Heart left ventricle (tissue), 16 donors: Measurements from ENCODE around the gene PCDH10. TPM values are rescaled to one million over a fixed set of nuclear protein-coding genes. Genes with fewer than 3 reads are reported as not detected.

Experiments used
- ATAC-seq, 4 donors: fragments of 200-7000 bp; cut with Tn5 transposase; one replicate each; pipeline ENCODE4 v1.9.1; 2020 to 2022; ENCODE audit warnings: moderate library complexity in 4 of 4, mild to moderate bottlenecking in 3 of 4, moderate number of reproducible peaks in 1 of 4
- DNase-seq, 5 donors: peaks; one replicate each; pipeline ENCODE4 v3.0.0-alpha.2; 2020
- H3K27ac ChIP-seq, 12 donors: fragments of 200-600 bp; sonication (generic) in 4 of 12; one replicate each; pipeline versions ENCODE4 v1.5.0 to v1.8.0; 2016 to 2022; ENCODE audit warnings: mild to moderate bottlenecking in 2 of 12
- H3K27me3 ChIP-seq, 9 donors: fragments of 200-600 bp; sonication (generic) in 2 of 9; one replicate each; pipeline versions ENCODE4 v1.5.1 to v1.8.0; 2016 to 2022; ENCODE audit warnings: mild to moderate bottlenecking in 3 of 9
- H3K36me3 ChIP-seq, 9 donors: fragments of 200-600 bp; sonication (generic) in 2 of 9; one replicate each; pipeline versions ENCODE4 v1.5.0 to v1.8.0; 2018 to 2022; ENCODE audit warnings: mild to moderate bottlenecking in 2 of 9
- H3K4me1 ChIP-seq, 12 donors: fragments of 200-600 bp; sonication (generic) in 4 of 12; one replicate each; pipeline versions ENCODE4 v1.5.0 to v1.8.0; 2016 to 2022; ENCODE audit warnings: mild to moderate bottlenecking in 3 of 12
- H3K4me3 ChIP-seq, 12 donors: fragments of 200-600 bp; sonication (generic) in 4 of 12; one replicate each; pipeline versions ENCODE4 v1.5.0 to v1.8.0; 2017 to 2022; ENCODE audit warnings: mild to moderate bottlenecking in 9 of 12, moderate library complexity in 4 of 12
- H3K9me3 ChIP-seq, 12 donors: fragments of 200-600 bp; sonication (generic) in 4 of 12; one replicate each; pipeline versions ENCODE4 v1.5.0 to v1.8.0; 2016 to 2022; ENCODE audit warnings: mild to moderate bottlenecking in 1 of 12
- CTCF ChIP-seq, 12 donors: fragments of 200-600 bp; sonication (generic) in 4 of 12; IDR thresholded peaks; one replicate each; pipeline versions ENCODE4 v1.5.0 to v1.8.0; 2018 to 2022; ENCODE audit warnings: antibody characterized with exemption in 12 of 12, mild to moderate bottlenecking in 5 of 12
- POLR2A ChIP-seq, 2 donors: fragments of 450-650 bp; IDR thresholded peaks; one replicate each; pipeline ENCODE4 v1.6.1; 2017; ENCODE audit warnings: antibody characterized with exemption in 2 of 2, mild to moderate bottlenecking in 2 of 2, moderate library complexity in 2 of 2
- WGBS, 4 donors: extraction: QIAGEN DNeasy Blood & Tissue Kit in 2 of 4; methylation state at CpG; one replicate each; pipeline versions ENCODE4 v1.1.5 to v1.1.7; 2013 to 2018; 5-methylcytosine and 5-hydroxymethylcytosine counted together
- intact Hi-C, 10 donors: fragments of 100-400 bp; cut with DNase I; formaldehyde crosslinking; loops; one replicate each; pipeline versions ENCODE4 v1.11.1 to v1.14.2; 2022
- polyA plus RNA-seq, 2 donors: library from polyadenylated mRNA; stranded (reverse); fragments of 200-250 nt; gene quantifications; one replicate each; pipeline ENCODE4 v1.2.3, GENCODE V29; 2013
- total RNA-seq, 9 donors: library from RNA; depleted of rRNA in 2 of 9; stranded (reverse); fragments of >200 nt in 2 of 9; fragmentation: NEBNext Ultra II Directional in 3 of 9; extraction: Animal tissue kit (Norgen Biotek cat#: 25700) in 3 of 9; gene quantifications; one replicate each; pipeline versions ENCODE4 v1.1.0 to v1.2.4, GENCODE V29; 2016 to 2023
- donor health status: ischemic (EF 13 %, LVEDD 7.1; RV severe dilation, severe dysfunction).
- donor health status: healthy with polysubstance abuse.
- donor health status: DM: no; HTN: yes; CAD: no.
- donor health status: DM: no; HTN: no; CAD: no.
- donor health status: ischemic (EF 25% LVEDD 6.9; RV normal size, moderate dysfunction).
- donor health status: ischemic (EF 25% LVEDD 5.7; RV mildly dilated, moderate dysfunction).
- donor health status: healthy.
- donor health status: DM: yes; HTN: yes; CAD: no.
- donor health status: ischemic (EF 35%, LVEDD 5.7; RV mildly dilated, moderate dysfunction).
- donor health status: nonischemic (EF 11% LVEDD 7.7; RV severe dilation, severe dysfunction).
- donor health status: DM: yes; HTN: yes; CAD: no.
- donor health status: PGD.
- donor health status: ischemic (EF 29% LVEDD 5.4; RV normal size, mild dysfunction).
- donor health status: nonischemic (EF 23%, LVEDD 6.1; RV moderate dilation, normal function).

Gene PCDH10
- total and polyA plus RNA-seq, 11 donors: under 0.01 to 0.48 (median 0.06) TPM; not detected in 2

- TF ChIP-seq POLR2A (IDR thresholded peaks at IDR 0.05) (no peak), CTCF (IDR thresholded peaks at IDR 0.05) (no peak)
Measured at GRCh38 chr4:133145758-133146573, 3.1 kb upstream of the PCDH10 start.

GRCh38 chr4:133146574-133147241 is 2.4 kb upstream of the PCDH10 start:
- ATAC-seq (peak in 3 of 4 donors; percentile 18 to 44 (median 43)), DNase-seq (peak in 1 of 5 donors; percentile 43)
- 0 to 3% (median 1%) methylated on average over 29 of the region's 29 CpGs for WGBS, 4 donors
- Histone ChIP-seq H3K4me1 (peaks cover 0 to 57% (median 31%) of the 10 kb centered on the region in 12 donors), H3K27me3 (peaks cover 17 to 77% (median 42%) of the 10 kb centered on the region in 9 donors), H3K36me3 (no peaks in the 10 kb centered on the region), H3K9me3 (no peaks in the 10 kb centered on the region), H3K27ac (no peak overlapping the region), H3K4me3 (peak overlapping the region in 8 of 12 donors; percentile 9 to 60 (median 45))
- intact Hi-C loops: no loop called here
- TF ChIP-seq POLR2A (IDR thresholded peaks at IDR 0.05): no peak
- peak; percentile 55 to 85 (median 72) for TF ChIP-seq CTCF (IDR thresholded peaks at IDR 0.05)

More at GRCh38 chr4:133145758-133146573, 3.1 kb upstream of the PCDH10 start:
- Histone ChIP-seq H3K36me3 (no peaks in the 10 kb centered on the region), H3K4me3 (peak overlapping the region in 5 of 12 donors; percentile 45 to 60 (median 46)), H3K27me3 (peaks cover 10 to 72% (median 35%) of the 10 kb centered on the region in 9 donors), H3K4me1 (peaks cover 0 to 50% (median 24%) of the 10 kb centered on the region in 12 donors), H3K27ac (no peak overlapping the region), H3K9me3 (no peaks in the 10 kb centered on the region)
- DNase-seq (no peak), ATAC-seq (no peak)
- WGBS, 4 donors: 4 to 8% (median 5%) methylated on average over 10 of the region's 10 CpGs
- intact Hi-C loops: no loop called here

- Histone ChIP-seq H3K4me1 (peaks cover 0 to 64% (median 35%) of the 10 kb centered on the region in 12 donors), H3K9me3 (no peaks in the 10 kb centered on the region), H3K27me3 (peaks cover 23 to 83% (median 49%) of the 10 kb centered on the region in 9 donors), H3K27ac (no peak overlapping the region), H3K4me3 (peak overlapping the region in 8 of 12 donors; percentile 9 to 60 (median 45)), H3K36me3 (no peaks in the 10 kb centered on the region)
- intact Hi-C loops: no loop called here
- WGBS, 4 donors: 1 to 3% (median 2%) methylated on average over 16 to 23 of the region's 23 CpGs
- peak in 1 of 5 donors; percentile 21 for DNase-seq
- no peak for TF ChIP-seq CTCF (IDR thresholded peaks at IDR 0.05)
- TF ChIP-seq POLR2A (IDR thresholded peaks at IDR 0.05): no peak
- no peak for ATAC-seq
Measured at GRCh38 chr4:133147286-133147821, 1.7 kb upstream of the PCDH10 start.
